HCT116 (cell line): ENCODE data around the gene ARHGAP42. TPM values are rescaled to one million over a fixed set of nuclear protein-coding genes. Genes with fewer than 3 reads are reported as not detected.

Experiments
- ATAC-seq: fragments of 200-7000 bp; cut with Tn5 transposase; 2 replicates; pipeline ENCODE4 v1.9.1; 2020; ENCODE audit warnings: mild to moderate bottlenecking, moderate library complexity
- BruUV-seq: library from RNA; stranded (reverse); fragments of 400-500 nt; replicated peaks from 2 replicates; lab custom pipeline; 2021; lab: Mats Ljungman, UMichigan
- CTCF ChIA-PET: fragments of 300-600 bp; sonication (Branson Sonifier 250); formaldehyde crosslinking; loops from one replicate; lab custom pipeline; 2021; ENCODE audit warnings: antibody characterized with exemption; lab: Charles Lee
- POLR2A ChIA-PET: fragments of 300-600, 350-600 bp; sonication (Branson Sonifier 250); formaldehyde crosslinking; loops from one replicate; lab custom pipeline; 2021; ENCODE audit warnings: antibody characterized with exemption; lab: Charles Lee
- RAD21 ChIA-PET, 2 experiments: fragments of 300-600 bp; sonication (Branson Sonifier 250); formaldehyde crosslinking; loops; one replicate each; lab custom pipeline; 2023; ENCODE audit warnings: low total read pairs in 2 of 2; ENCODE audit not compliant: uncharacterized antibody in 2 of 2, unreplicated experiment in 2 of 2, low non-redundant PET in 1 of 2; lab: Charles Lee
- DNase-seq: peaks from one replicate; pipeline ENCODE4 v3.0.0-alpha.2; 2010; ENCODE audit warnings: low read depth, low spot score
- H2AFZ ChIP-seq: fragments of 200-600 bp; shearing (Covaris generic), sonication (generic); 2 replicates; pipeline ENCODE4 v1.6.1; 2017; ENCODE audit warnings: low read depth, mixed run types, mixed read lengths, antibody characterized with exemption, low read length; ENCODE audit not compliant: poor library complexity, severe bottlenecking
- H3K27ac ChIP-seq: 2 replicates; pipeline ENCODE4 v1.5.1; 2012; ENCODE audit warnings: low read depth, low read length
- H3K27me3 ChIP-seq: fragments of 200-600 bp; sonication (generic); 2 replicates; pipeline ENCODE4 v1.6.1; 2016; ENCODE audit warnings: mixed run types, low read length, mixed read lengths; ENCODE audit not compliant: insufficient read depth
- H3K36me3 ChIP-seq, 2 experiments: fragments of 200-500 bp in 1 of 2; fragments of 200-600 bp in 1 of 2; sonication (Bioruptor generic) in 1 of 2; sonication (generic) in 1 of 2; 2 replicates each; pipeline versions ENCODE4 v1.5.1 to v1.6.1; 2014 to 2016; ENCODE audit warnings: low read length in 2 of 2, inconsistent platforms in 1 of 2, mixed read lengths in 1 of 2, mixed run types in 1 of 2; ENCODE audit not compliant: insufficient read depth in 2 of 2, control insufficient read depth in 1 of 2
- H3K4me1 ChIP-seq, 2 experiments: fragments of 200-600 bp in 1 of 2; sonication (generic) in 1 of 2; 2 replicates each; pipeline versions ENCODE4 v1.5.1 to v1.6.1; 2012 to 2017; ENCODE audit warnings: low read length in 2 of 2, inconsistent platforms in 1 of 2, mild to moderate bottlenecking in 1 of 2, mixed read lengths in 1 of 2, mixed run types in 1 of 2, moderate library complexity in 1 of 2; ENCODE audit not compliant: insufficient read depth in 2 of 2, control insufficient read depth in 1 of 2
- H3K4me2 ChIP-seq: fragments of 200-600 bp; sonication (generic); 2 replicates; pipeline ENCODE4 v1.6.1; 2017; ENCODE audit warnings: mixed run types, low read length, mixed read lengths
- H3K4me3 ChIP-seq, 2 experiments: fragments of 200-600 bp in 1 of 2; sonication (generic) in 1 of 2; replicated peaks in 1 of 2; 2 replicates each; pipeline ENCODE4 v1.5.1; 2011 to 2016; ENCODE audit warnings: low read length in 2 of 2, control low read depth in 1 of 2, low read depth in 1 of 2, mild to moderate bottlenecking in 1 of 2, mixed read lengths in 1 of 2, mixed run types in 1 of 2
- H3K79me2 ChIP-seq: fragments of 200-600 bp; sonication (generic); 2 replicates; pipeline ENCODE4 v1.6.1; 2017; ENCODE audit warnings: mild to moderate bottlenecking, mixed run types, low read length, moderate library complexity, mixed read lengths; ENCODE audit not compliant: insufficient read depth
- H3K9ac ChIP-seq: fragments of 200-600 bp; sonication (generic); 2 replicates; pipeline ENCODE4 v1.6.1; 2016; ENCODE audit warnings: low read length, mixed read lengths
- H3K9me2 ChIP-seq: fragments of 200-600 bp; sonication (generic), shearing (Covaris generic); 2 replicates; pipeline ENCODE4 v1.6.1; 2017; ENCODE audit warnings: mixed run types, mild to moderate bottlenecking, moderate library complexity; ENCODE audit not compliant: insufficient read depth
- H3K9me3 ChIP-seq, 2 experiments: fragments of 200-500 bp in 1 of 2; fragments of 200-600 bp in 1 of 2; sonication (Bioruptor generic) in 1 of 2; sonication (generic) in 1 of 2; 2 replicates each; pipeline ENCODE4 v1.6.1; 2014 to 2017; ENCODE audit warnings: low read length in 2 of 2, mixed read lengths in 2 of 2, inconsistent platforms in 1 of 2, low read depth in 1 of 2, mild to moderate bottlenecking in 1 of 2, mixed run types in 1 of 2, moderate library complexity in 1 of 2; ENCODE audit not compliant: control insufficient read depth in 1 of 2, insufficient read depth in 1 of 2
- H4K20me1 ChIP-seq: fragments of 200-600 bp; sonication (generic), shearing (Covaris generic); 2 replicates; pipeline ENCODE4 v1.6.1; 2017; ENCODE audit warnings: mixed run types, mild to moderate bottlenecking, moderate library complexity; ENCODE audit not compliant: insufficient read depth
- CBX3 ChIP-seq: IDR thresholded peaks from 2 replicates; pipeline ENCODE4 v1.6.1; 2012; ENCODE audit warnings: low read depth
- CEBPB ChIP-seq: IDR thresholded peaks from 2 replicates; pipeline ENCODE4 v1.6.1; 2012; ENCODE audit warnings: low read depth
- ELF1 ChIP-seq: IDR thresholded peaks from 2 replicates; pipeline ENCODE4 v1.6.1; 2012; ENCODE audit warnings: low read depth, borderline replicate concordance
- EZH2 ChIP-seq: fragments of 200-600 bp; sonication (generic); IDR thresholded peaks from 2 replicates; pipeline ENCODE4 v1.6.1; 2017; ENCODE audit warnings: antibody characterized with exemption, mixed run types
- EZH2phosphoT487 ChIP-seq: fragments of 200-600 bp; IDR thresholded peaks from 2 replicates; pipeline ENCODE4 v1.6.1; 2018; ENCODE audit warnings: antibody characterized with exemption, borderline replicate concordance
- FOSL1 ChIP-seq: IDR thresholded peaks from 2 replicates; pipeline ENCODE4 v1.6.1; 2012; ENCODE audit warnings: low read depth
- JUND ChIP-seq: IDR thresholded peaks from 2 replicates; pipeline ENCODE4 v1.6.1; 2012
- POLR2A ChIP-seq: IDR thresholded peaks from 2 replicates; pipeline ENCODE4 v1.7.0; 2011; ENCODE audit warnings: borderline replicate concordance; ENCODE audit not compliant: insufficient read depth, insufficient read length; ENCODE audit errors: extremely low read depth
- POLR2AphosphoS5 ChIP-seq: IDR thresholded peaks from 2 replicates; pipeline ENCODE4 v1.6.1; 2011; ENCODE audit warnings: mild to moderate bottlenecking, low read depth, low read length, moderate library complexity
- SP1 ChIP-seq: IDR thresholded peaks from 2 replicates; pipeline ENCODE4 v1.6.1; 2012; ENCODE audit warnings: low read depth
- ZBTB33 ChIP-seq: IDR thresholded peaks from 2 replicates; pipeline ENCODE4 v1.6.1; 2011; ENCODE audit warnings: mild to moderate bottlenecking, low read length, moderate library complexity; ENCODE audit not compliant: insufficient replicate concordance; ENCODE audit errors: extremely low read depth
- intact Hi-C: fragments of 100-400 bp; cut with micrococcal nuclease; formaldehyde crosslinking; loops from 2 replicates; pipeline ENCODE4 v1.10.0; 2022
- total RNA-seq: library from RNA; stranded (reverse); gene quantifications from one replicate; pipeline ENCODE4 v1.2.1, GENCODE V29; 2021; ENCODE audit not compliant: unreplicated experiment

Gene ARHGAP42
- total RNA-seq, 1 experiment from 2014 or later, result 12.3 TPM

GRCh38 chr11:100869328-100869727 lies 182.2 kb downstream of the ARHGAP42 start:
- H4K20me1 ChIP-seq, result no peaks in the 10 kb centered on the region
- DNase-seq (no peak), ATAC-seq (no peak)
- H3K4me3 ChIP-seq, result no peak overlapping the region
- RAD21 ChIA-PET, result no interaction called here
- no peaks in the 10 kb centered on the region for H3K9me2 ChIP-seq
- CTCF ChIA-PET, result no interaction called here
- intact Hi-C loops, result no loop called here
- no peaks in the 10 kb centered on the region for H3K36me3 ChIP-seq
- H3K27ac ChIP-seq, result no peak overlapping the region
- no peak overlapping the region for H2AFZ ChIP-seq
- no peaks in the 10 kb centered on the region for H3K27me3 ChIP-seq
- TF ChIP-seq EZH2, result no peak
- no peak for TF ChIP-seq CBX3
- no peak for TF ChIP-seq ELF1
- TF ChIP-seq POLR2A, result no peak
- no peak for TF ChIP-seq SP1
- TF ChIP-seq FOSL1, result no peak
- no peak for TF ChIP-seq ZBTB33
- no peaks in the 10 kb centered on the region for H3K79me2 ChIP-seq
- no peak overlapping the region for H3K9ac ChIP-seq
- BruUV-seq, result no TSS peak
- POLR2A ChIA-PET, result no interaction called here
- no peak overlapping the region for H3K4me2 ChIP-seq
- H3K4me1 ChIP-seq, result no peaks in the 10 kb centered on the region
- H3K9me3 ChIP-seq, result no peaks in the 10 kb centered on the region

GRCh38 chr11:100870138-100870537 lies 183.1 kb downstream of the ARHGAP42 start:
- ChIA-PET CTCF (no interaction called here), RAD21 (no interaction called here), POLR2A (no interaction called here)
- H3K36me3 ChIP-seq, result no peaks in the 10 kb centered on the region
- no peak overlapping the region for H3K4me2 ChIP-seq
- no peaks in the 10 kb centered on the region for H3K4me1 ChIP-seq
- H3K79me2 ChIP-seq, result no peaks in the 10 kb centered on the region
- H3K9me3 ChIP-seq, result no peaks in the 10 kb centered on the region
- no peaks in the 10 kb centered on the region for H4K20me1 ChIP-seq
- intact Hi-C loops, result no loop called here
- no peak overlapping the region for H2AFZ ChIP-seq
- no peak overlapping the region for H3K4me3 ChIP-seq
- H3K9ac ChIP-seq, result no peak overlapping the region
- TF ChIP-seq JUND (no peak), EZH2phosphoT487 (no peak), CEBPB (no peak), POLR2AphosphoS5 (no peak)
- no peak overlapping the region for H3K27ac ChIP-seq
- no peaks in the 10 kb centered on the region for H3K9me2 ChIP-seq
- no peaks in the 10 kb centered on the region for H3K27me3 ChIP-seq
- BruUV-seq, result no TSS peak
- ATAC-seq (no peak), DNase-seq (no peak)
